GM12892 (cell line): ENCODE measurements around the gene ACTR8.

Source experiments
- POLR2A ChIP-seq: IDR thresholded peaks from 2 replicates; pipeline ENCODE4 v1.6.1; 2011; ENCODE audit warnings: low read depth, low read length, control low read depth
- POLR2AphosphoS5 ChIP-seq: IDR thresholded peaks from 2 replicates; pipeline ENCODE4 v1.6.1; 2011; ENCODE audit warnings: low read depth, low read length, control low read depth
- TAF1 ChIP-seq: IDR thresholded peaks from 2 replicates; pipeline ENCODE4 v1.6.1; 2011; ENCODE audit warnings: low read depth, mild to moderate bottlenecking, control low read depth, low read length, borderline replicate concordance

DNA sequence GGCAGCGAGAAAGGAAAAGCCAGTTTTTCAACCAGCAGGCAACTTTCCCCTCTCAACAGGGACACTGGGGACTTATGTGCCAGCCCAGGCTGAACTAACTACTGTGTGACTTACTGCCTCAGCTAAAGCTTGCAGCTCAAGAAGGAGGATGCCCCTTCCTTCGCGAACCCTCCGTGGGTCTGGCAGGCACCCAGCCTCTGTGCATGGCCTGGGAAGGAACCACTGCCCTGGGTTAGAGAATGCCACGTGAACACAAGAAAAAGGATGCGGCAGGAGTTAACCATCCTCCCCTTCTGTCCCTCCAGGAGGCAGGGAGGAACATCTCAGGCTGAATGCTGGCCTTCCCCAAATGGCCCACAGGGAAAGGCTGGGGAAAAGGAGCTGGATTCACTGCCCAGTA is 64.7 kb downstream of the ACTR8 start:
- TF ChIP-seq POLR2AphosphoS5 (no peak), TAF1 (no peak), POLR2A (no peak)
